CD14-positive monocyte (primary cell): Measurements from ENCODE around the gene ACAP3. TPM values are rescaled to one million over a fixed set of nuclear protein-coding genes. Genes with fewer than 3 reads are reported as not detected.

Experiments used
- DNase-seq, 3 donors: peaks; one replicate each; pipeline ENCODE4 v3.0.0-alpha.2; 2011 to 2022
- H2AFZ ChIP-seq: 2 replicates; pipeline ENCODE4 v1.6.0; 2012; ENCODE audit warnings: mild to moderate bottlenecking, low read depth, low read length, inconsistent platforms; ENCODE audit not compliant: insufficient read depth, poor library complexity, severe bottlenecking
- H3K27ac ChIP-seq, 2 donors: 1 replicate in 1 of 2; 2 replicates in 1 of 2; pipeline ENCODE4 v1.5.1; 2012 to 2013; ENCODE audit warnings: low read length in 2 of 2, control low read depth in 1 of 2, inconsistent platforms in 1 of 2, low read depth in 1 of 2, mild to moderate bottlenecking in 1 of 2
- H3K27me3 ChIP-seq, 2 donors: one replicate each; pipeline versions ENCODE4 v1.6.0 to v1.6.1; 2011 to 2013; ENCODE audit warnings: low read length in 2 of 2; ENCODE audit not compliant: control insufficient read depth in 2 of 2, insufficient read depth in 2 of 2
- H3K36me3 ChIP-seq, 2 donors: replicated peaks in 1 of 2; 1 replicate in 1 of 2; 2 replicates in 1 of 2; pipeline versions ENCODE4 v1.5.1 to v1.6.1; 2012 to 2013; ENCODE audit warnings: low read length in 2 of 2, control low read depth in 1 of 2, inconsistent platforms in 1 of 2, mild to moderate bottlenecking in 1 of 2; ENCODE audit not compliant: insufficient read depth in 2 of 2, control insufficient read depth in 1 of 2
- H3K4me1 ChIP-seq, 2 donors: 1 replicate in 1 of 2; 2 replicates in 1 of 2; pipeline versions ENCODE4 v1.5.1 to v1.6.1; 2012 to 2013; ENCODE audit warnings: low read length in 2 of 2, control low read depth in 1 of 2, inconsistent platforms in 1 of 2, mild to moderate bottlenecking in 1 of 2, moderate library complexity in 1 of 2; ENCODE audit not compliant: insufficient read depth in 2 of 2, control insufficient read depth in 1 of 2
- H3K4me2 ChIP-seq: replicated peaks from 2 replicates; pipeline ENCODE3; 2012; ENCODE audit warnings: low read length, moderate library complexity, mild to moderate bottlenecking; ENCODE audit not compliant: poor library complexity, severe bottlenecking; ENCODE audit errors: extremely low read depth
- H3K4me3 ChIP-seq, 3 experiments: fragments of 200-600 bp in 1 of 3; sonication (generic) in 1 of 3; replicated peaks in 1 of 3; 1 replicate in 2 of 3; 2 replicates in 1 of 3; pipeline ENCODE4 v1.5.1; 2011 to 2013; ENCODE audit warnings: low read length in 3 of 3, mild to moderate bottlenecking in 3 of 3, control low read depth in 2 of 3, low read depth in 2 of 3, inconsistent platforms in 1 of 3, moderate library complexity in 1 of 3
- H3K79me2 ChIP-seq: 2 replicates; pipeline ENCODE4 v1.6.0; 2012; ENCODE audit warnings: mild to moderate bottlenecking, control low read depth, inconsistent platforms, low read length, moderate library complexity; ENCODE audit not compliant: insufficient read depth
- H3K9ac ChIP-seq: 2 replicates; pipeline ENCODE4 v1.6.0; 2017; ENCODE audit warnings: low read length, mild to moderate bottlenecking; ENCODE audit not compliant: insufficient read depth, poor library complexity, severe bottlenecking
- H3K9me3 ChIP-seq, 2 donors: replicated peaks in 1 of 2; 1 replicate in 1 of 2; 2 replicates in 1 of 2; pipeline versions ENCODE4 v1.5.1 to v1.6.1; 2012 to 2013; ENCODE audit warnings: low read length in 2 of 2, control low read depth in 1 of 2; ENCODE audit not compliant: control insufficient read depth in 1 of 2, insufficient read depth in 1 of 2
- H4K20me1 ChIP-seq: 2 replicates; pipeline ENCODE4 v1.6.0; 2012; ENCODE audit warnings: mild to moderate bottlenecking, low read length, control low read depth, moderate library complexity; ENCODE audit not compliant: insufficient read depth
- H3K27ac Mint-ChIP-seq, 7 donors: one replicate each; pipeline ENCODE4 v1.8.0; 2020; ENCODE audit warnings: mild to moderate bottlenecking in 7 of 7, mixed read lengths in 7 of 7, moderate library complexity in 6 of 7, inconsistent platforms in 2 of 7
- H3K27me3 Mint-ChIP-seq, 3 donors: one replicate each; pipeline ENCODE4 v1.8.0; 2021 to 2022; ENCODE audit warnings: low read depth in 3 of 3, mild to moderate bottlenecking in 3 of 3, mixed read lengths in 3 of 3, moderate library complexity in 3 of 3, inconsistent platforms in 1 of 3
- H3K36me3 Mint-ChIP-seq, 2 donors: one replicate each; pipeline ENCODE4 v1.8.0; 2020; ENCODE audit warnings: mixed read lengths in 2 of 2, inconsistent platforms in 1 of 2, mild to moderate bottlenecking in 1 of 2
- H3K4me1 Mint-ChIP-seq: one replicate; pipeline ENCODE4 v1.8.0; 2020; ENCODE audit warnings: mild to moderate bottlenecking, mixed read lengths
- H3K4me3 Mint-ChIP-seq, 2 donors: one replicate each; pipeline ENCODE4 v1.8.0; 2020; ENCODE audit warnings: mild to moderate bottlenecking in 2 of 2, mixed read lengths in 2 of 2, moderate library complexity in 1 of 2
- H3K9me3 Mint-ChIP-seq, 7 donors: one replicate each; pipeline ENCODE4 v1.8.0; 2020 to 2022; ENCODE audit warnings: mixed read lengths in 7 of 7, mild to moderate bottlenecking in 6 of 7, moderate library complexity in 6 of 7, inconsistent platforms in 2 of 7
- CTCF ChIP-seq: fragments of 200-600 bp; IDR thresholded peaks from one replicate; pipeline ENCODE4 v1.8.0; 2022; ENCODE audit warnings: antibody characterized with exemption, mild to moderate bottlenecking
- WGBS: methylation state at CpG from one replicate; pipeline ENCODE4 v1.1.5; 2013; ENCODE audit warnings: missing lambda C conversion rate; ENCODE audit not compliant: insufficient coverage; 5-methylcytosine and 5-hydroxymethylcytosine counted together
- intact Hi-C, 2 donors: fragments of 100-400 bp; cut with micrococcal nuclease; formaldehyde crosslinking; loops; one replicate each; pipeline versions ENCODE4 v1.15.0 to v1.15.1; 2023
- polyA plus RNA-seq, 3 donors: library from polyadenylated mRNA; depleted of rRNA in 1 of 3; unstranded in 2 of 3; stranded (reverse) in 1 of 3; fragments of 300-500 nt in 2 of 3; fragments of >200 nt in 1 of 3; fragmentation: Illumina TruSeq in 2 of 3; gene quantifications; 1 replicate in 2 of 3; 2 replicates in 1 of 3; pipeline ENCODE4 v1.2.3, GENCODE V29; 2012 to 2021

ACAP3 gene
- polyA plus RNA-seq, 3 donors: 3.5 to 132 (median 4.0) TPM

GRCh38 chr1:1286313-1287261 lies 21.1 kb downstream of the ACAP3 start:
- WGBS: 73% methylated on average over 39 of the region's 50 CpGs
- Histone ChIP-seq H3K9ac (no peak overlapping the region), H3K27ac (no peak overlapping the region), H4K20me1 (no peaks in the 10 kb centered on the region), H3K9me3 (no peaks in the 10 kb centered on the region), H3K79me2 (no peaks in the 10 kb centered on the region), H3K4me3 (no peak overlapping the region), H3K4me2 (no peak overlapping the region), H2AFZ (no peak overlapping the region), H3K4me1 (no peaks in the 10 kb centered on the region), H3K27me3 (no peaks in the 10 kb centered on the region), H3K36me3 (no peaks in the 10 kb centered on the region)
- no peak for TF ChIP-seq CTCF
- DNase-seq: no peak
- peaks cover 0 to 4% (median 1%) of the 10 kb centered on the region in 3 donors for H3K27me3 Mint-ChIP-seq
- H3K36me3 Mint-ChIP-seq: no peaks in the 10 kb centered on the region
- no peak overlapping the region for H3K27ac Mint-ChIP-seq
- H3K4me3 Mint-ChIP-seq: no peak overlapping the region
- H3K4me1 Mint-ChIP-seq: no peaks in the 10 kb centered on the region
- peaks cover 0 to 8% (median 0%) of the 10 kb centered on the region in 7 donors for H3K9me3 Mint-ChIP-seq
- intact Hi-C loops: no loop called here

GRCh38 chr1:1285611-1286311 lies 22.0 kb downstream of the ACAP3 start:
- DNase-seq: no peak
- no peak overlapping the region for H3K4me3 Mint-ChIP-seq
- Histone ChIP-seq H3K36me3 (no peaks in the 10 kb centered on the region), H3K27me3 (no peaks in the 10 kb centered on the region), H3K9me3 (no peaks in the 10 kb centered on the region), H3K79me2 (no peaks in the 10 kb centered on the region), H3K4me1 (no peaks in the 10 kb centered on the region), H3K9ac (no peak overlapping the region), H3K4me2 (no peak overlapping the region), H4K20me1 (no peaks in the 10 kb centered on the region), H3K27ac (no peak overlapping the region), H3K4me3 (no peak overlapping the region), H2AFZ (no peak overlapping the region)
- 83% methylated on average over 34 of the region's 37 CpGs for whole genome bisulfite sequencing
- peaks cover 0 to 4% (median 1%) of the 10 kb centered on the region in 3 donors for H3K27me3 Mint-ChIP-seq
- no peak overlapping the region for H3K27ac Mint-ChIP-seq
- H3K4me1 Mint-ChIP-seq: no peaks in the 10 kb centered on the region
- peaks cover 0 to 8% (median 0%) of the 10 kb centered on the region in 7 donors for H3K9me3 Mint-ChIP-seq
- TF ChIP-seq CTCF: no peak
- intact Hi-C loops: no loop called here
- no peaks in the 10 kb centered on the region for H3K36me3 Mint-ChIP-seq
